B cell (primary cell): ENCODE measurements around the gene CRTC3. TPM values are rescaled to one million over a fixed set of nuclear protein-coding genes. Genes with fewer than 3 reads are reported as not detected.
"Not testable (repeated sequence)": the region's sequence is repeated elsewhere in the genome, so short reads cannot be mapped to it uniquely, and the experiment has no call there.

ENCODE experiments used
- ATAC-seq: fragments of 200-7000 bp; cut with Tn5 transposase; one replicate; pipeline ENCODE4 v1.10.0; 2021; ENCODE audit warnings: low read depth, mild to moderate bottlenecking, moderate number of reproducible peaks, moderate library complexity
- CTCF ChIA-PET: fragments of 350-600 bp; sonication (Branson Sonifier 250); formaldehyde crosslinking; loops from one replicate; lab custom pipeline; 2021; ENCODE audit warnings: antibody characterized with exemption, inconsistent platforms; lab: Charles Lee
- POLR2A ChIA-PET: fragments of 350-600 bp; sonication (Branson Sonifier 250); formaldehyde crosslinking; loops from one replicate; lab custom pipeline; 2021; ENCODE audit warnings: antibody characterized with exemption; lab: Charles Lee
- DNase-seq: peaks from one replicate; pipeline ENCODE4 v3.0.0; 2013
- H2AFZ ChIP-seq: 2 replicates; pipeline ENCODE4 v1.6.1; 2012; ENCODE audit warnings: mild to moderate bottlenecking, low read depth, low read length; ENCODE audit not compliant: insufficient read depth, poor library complexity, severe bottlenecking
- H3K27ac ChIP-seq, 2 donors: 1 replicate in 1 of 2; 2 replicates in 1 of 2; pipeline ENCODE4 v1.5.1; 2012 to 2013; ENCODE audit warnings: low read length in 2 of 2, mild to moderate bottlenecking in 2 of 2, moderate library complexity in 1 of 2
- H3K27me3 ChIP-seq, 4 experiments: fragments of 200-600 bp in 1 of 4; sonication (generic) in 1 of 4; replicated peaks in 1 of 4; 1 replicate in 2 of 4; 2 replicates in 2 of 4; pipeline versions ENCODE4 v1.6.1 to v1.7.0; 2013 to 2016; ENCODE audit warnings: low read length in 3 of 4, mild to moderate bottlenecking in 2 of 4, mixed read lengths in 1 of 4, moderate library complexity in 1 of 4; ENCODE audit not compliant: insufficient read depth in 4 of 4, control insufficient read depth in 3 of 4; ENCODE audit errors: control extremely low read depth in 1 of 4
- H3K36me3 ChIP-seq, 2 experiments: replicated peaks in 1 of 2; 1 replicate in 1 of 2; 2 replicates in 1 of 2; pipeline versions ENCODE4 v1.6.1 to v1.7.1; 2013; ENCODE audit warnings: low read length in 1 of 2; ENCODE audit not compliant: insufficient read depth in 2 of 2, control insufficient read depth in 1 of 2; ENCODE audit errors: control extremely low read depth in 1 of 2, extremely low read depth in 1 of 2
- H3K4me1 ChIP-seq, 2 donors: fragments of 200-600 bp in 1 of 2; sonication (generic) in 1 of 2; 1 replicate in 1 of 2; 2 replicates in 1 of 2; pipeline versions ENCODE4 v1.5.1 to v1.6.1; 2013 to 2017; ENCODE audit warnings: low read length in 2 of 2; ENCODE audit not compliant: control insufficient read depth in 2 of 2, insufficient read depth in 2 of 2
- H3K4me2 ChIP-seq: replicated peaks from 2 replicates; pipeline ENCODE3; 2012; ENCODE audit warnings: mild to moderate bottlenecking, low read depth, low read length; ENCODE audit not compliant: poor library complexity, severe bottlenecking
- H3K4me3 ChIP-seq, 5 experiments: fragments of 200-600 bp in 1 of 5; sonication (generic) in 1 of 5; 1 replicate in 3 of 5; 2 replicates in 2 of 5; pipeline versions ENCODE4 v1.5.1 to v1.7.0; 2011 to 2016; ENCODE audit warnings: low read length in 4 of 5, mild to moderate bottlenecking in 4 of 5, low read depth in 2 of 5, control low read depth in 1 of 5, moderate library complexity in 1 of 5; ENCODE audit not compliant: insufficient read depth in 1 of 5; ENCODE audit errors: control extremely low read depth in 1 of 5, extremely low read depth in 1 of 5
- H3K79me2 ChIP-seq: fragments of 200-600 bp; sonication (generic); one replicate; pipeline ENCODE4 v1.6.0; 2016; ENCODE audit warnings: low read length; ENCODE audit not compliant: control insufficient read depth, insufficient read depth
- H3K9ac ChIP-seq: fragments of 200-600 bp; sonication (generic); 2 replicates; pipeline ENCODE4 v1.6.1; 2017; ENCODE audit warnings: mild to moderate bottlenecking, low read length, moderate library complexity
- H3K9me3 ChIP-seq, 3 donors: one replicate each; pipeline versions ENCODE4 v1.6.1 to v1.7.1; 2013; ENCODE audit warnings: low read length in 2 of 3; ENCODE audit not compliant: control insufficient read depth in 2 of 3, insufficient read depth in 1 of 3; ENCODE audit errors: control extremely low read depth in 1 of 3
- H4K20me1 ChIP-seq: 2 replicates; pipeline ENCODE4 v1.6.0; 2012; ENCODE audit warnings: mild to moderate bottlenecking, low read length; ENCODE audit not compliant: insufficient read depth, control insufficient read depth, poor library complexity, severe bottlenecking
- H3K27ac Mint-ChIP-seq: one replicate; pipeline ENCODE4 v1.8.0; 2021; ENCODE audit warnings: mixed read lengths
- H3K27me3 Mint-ChIP-seq: one replicate; pipeline ENCODE4 v1.8.0; 2021; ENCODE audit warnings: mixed read lengths
- H3K4me1 Mint-ChIP-seq: one replicate; pipeline ENCODE4 v1.8.0; 2021; ENCODE audit warnings: mixed read lengths
- H3K4me3 Mint-ChIP-seq: one replicate; pipeline ENCODE4 v1.8.0; 2021; ENCODE audit warnings: mixed read lengths
- H3K9me3 Mint-ChIP-seq: one replicate; pipeline ENCODE4 v1.8.0; 2022; ENCODE audit warnings: mixed read lengths; ENCODE audit not compliant: insufficient read depth
- CTCF ChIP-seq: fragments of 200-600 bp; IDR thresholded peaks from one replicate; pipeline ENCODE4 v1.8.0; 2022; ENCODE audit warnings: antibody characterized with exemption, mild to moderate bottlenecking
- EZH2 ChIP-seq: IDR thresholded peaks from 2 replicates; pipeline ENCODE4 v1.6.1; 2012; ENCODE audit warnings: borderline replicate concordance, low read depth, mild to moderate bottlenecking, moderate library complexity, low read length; ENCODE audit not compliant: insufficient read depth, poor library complexity, severe bottlenecking
- WGBS: methylation state at CpG from one replicate; pipeline ENCODE4 v1.1.5; 2013; ENCODE audit warnings: missing lambda C conversion rate; ENCODE audit not compliant: insufficient coverage; 5-methylcytosine and 5-hydroxymethylcytosine counted together
- intact Hi-C: fragments of 100-400 bp; cut with micrococcal nuclease; formaldehyde crosslinking; loops from one replicate; pipeline ENCODE4 v1.10.0; 2022
- polyA plus RNA-seq: library from polyadenylated mRNA; depleted of rRNA; stranded (reverse); fragments of >200 nt; gene quantifications from 2 replicates; pipeline ENCODE4 v1.2.3, GENCODE V29; 2012
- total RNA-seq, 2 donors: library from RNA; stranded (reverse); fragments of 120-200 nt in 1 of 2; gene quantifications; 1 replicate in 1 of 2; 2 replicates in 1 of 2; pipeline versions ENCODE4 v1.2.3 to v1.2.4, GENCODE V29; 2013 to 2022

Gene CRTC3
- total and polyA plus RNA-seq, 2 donors (not counting 1 experiment from before 2014, with no cell fraction given): 34.7 to 95.8 TPM

- H3K4me3 Mint-ChIP-seq, POLR2A ChIA-PET, H3K4me1 ChIP-seq, H3K27me3 ChIP-seq, H3K9me3 ChIP-seq, H3K9ac ChIP-seq, H3K9me3 Mint-ChIP-seq, DNase-seq, H3K4me3 ChIP-seq, H3K36me3 ChIP-seq, H3K79me2 ChIP-seq, H3K4me1 Mint-ChIP-seq, H3K4me2 ChIP-seq, H3K27ac ChIP-seq, intact Hi-C loops, H3K27ac Mint-ChIP-seq, H4K20me1 ChIP-seq, ATAC-seq, H2AFZ ChIP-seq, H3K27me3 Mint-ChIP-seq: not testable (repeated sequence)
- CTCF ChIA-PET: interaction anchor here (1.3 to 1.8 kb wide), 3 partner anchors 11 to 137 kb away, joined by 3 to 5 read pairs (median 3); no protein-coding TSS in a partner anchor
- WGBS: 92% methylated on average over 6 of the region's 13 CpGs
Observed at GRCh38 chr15:90511211-90511618, 18.5 kb upstream of the CRTC3 start.

GRCh38 chr15:90512276-90512675 is 17.4 kb upstream of the CRTC3 start:
- Histone ChIP-seq H3K9ac (no peak overlapping the region), H4K20me1 (no peaks in the 10 kb centered on the region), H3K79me2 (no peaks in the 10 kb centered on the region), H3K36me3 (peaks cover 0 to 2% of the 10 kb centered on the region in 2 experiments), H3K4me1 (peaks cover 7 to 11% of the 10 kb centered on the region in 2 donors), H3K27me3 (no peaks in the 10 kb centered on the region), H3K9me3 (no peaks in the 10 kb centered on the region), H2AFZ (no peak overlapping the region), H3K27ac (no peak overlapping the region), H3K4me2 (no peak overlapping the region), H3K4me3 (no peak overlapping the region)
- Mint-ChIP-seq H3K27me3 (no peaks in the 10 kb centered on the region), H3K27ac (no peak overlapping the region), H3K4me1 (peaks cover 9% of the 10 kb centered on the region), H3K9me3 (no peaks in the 10 kb centered on the region), H3K4me3 (no peak overlapping the region)
- ATAC-seq (no peak), DNase-seq (no peak)
- ChIA-PET POLR2A (interaction anchor here (0.6 kb wide), 1 partner anchor 340 kb away, joined by 5 read pairs; no protein-coding TSS in a partner anchor), CTCF (interaction anchor here (0.6 to 1.8 kb wide), 6 partner anchors 12 to 156 kb away, joined by 3 to 5 read pairs (median 3); no protein-coding TSS in a partner anchor)
- intact Hi-C loops: no loop called here
- no peak for TF ChIP-seq CTCF
- no peak for TF ChIP-seq EZH2
- WGBS: no CpG with 5 or more reads among the region's 2 CpGs
